ENCODE results near the gene ARVCF. TPM values are rescaled to one million over a fixed set of nuclear protein-coding genes. Genes with fewer than 3 reads are reported as not detected.
A peak's percentile ranks its signal among the peaks of the same experiment; 100 is the strongest.

The ARVCF gene
- total and polyA plus RNA-seq, 9 of the 15 experiments (the other 6 are each of a cell fraction or from before 2014, with no cell fraction given): 0.03 to 97.4 (median 15.6) TPM

DNA sequence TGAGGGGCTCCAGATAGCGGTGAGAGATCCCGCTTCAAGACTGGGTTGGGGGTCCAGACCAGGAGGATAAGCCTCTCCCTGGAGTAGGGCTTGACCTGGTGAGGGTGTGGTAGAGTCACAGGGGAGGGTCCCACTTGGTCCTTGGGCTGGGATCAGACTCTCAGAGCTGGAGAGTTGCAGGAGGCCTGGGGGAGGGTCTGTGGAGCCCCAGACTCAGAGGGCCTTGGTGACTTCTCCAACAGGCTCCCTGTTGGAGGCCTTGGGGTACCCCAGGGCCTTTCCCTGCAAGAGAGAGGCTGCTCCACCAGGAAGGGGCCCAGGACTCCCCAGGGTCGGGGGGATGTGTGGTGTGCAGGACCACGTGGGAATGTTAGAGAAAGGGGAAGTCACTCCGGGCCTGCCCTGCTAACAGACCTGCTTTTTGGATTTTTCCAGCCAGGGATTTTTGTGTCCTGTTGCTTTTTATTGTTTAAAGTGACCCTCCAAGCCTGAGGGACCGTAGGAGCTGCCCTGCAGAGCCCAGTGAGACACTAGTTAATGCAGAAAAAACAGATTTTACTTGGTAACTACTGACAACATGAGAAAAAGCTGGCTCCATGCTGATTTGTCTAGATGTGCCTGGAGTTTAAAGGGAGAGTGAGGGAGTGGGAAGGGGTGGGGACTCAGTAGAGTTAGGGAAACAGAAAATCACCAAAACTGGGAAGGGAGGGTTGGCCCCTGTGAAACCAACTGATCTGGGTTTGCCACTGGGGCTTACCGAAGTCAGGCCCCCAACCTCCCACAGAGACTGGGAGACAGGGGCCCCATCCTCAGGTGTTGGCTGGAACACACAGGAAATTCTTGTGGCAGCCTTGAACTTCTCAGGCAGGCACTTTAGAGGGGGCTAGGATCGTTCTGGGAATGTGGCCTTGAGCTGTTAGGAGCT, 74.2 kb downstream of the ARVCF start (continued):
- TF ChIP-seq CBX8 (IDR thresholded peaks at IDR 0.05; ENCODE audit: borderline replicate concordance, extremely low read depth, low read depth, low read length, poor library complexity, severe bottlenecking) (no peak), ZNF134 (CRISPR knock-in tag; conservative IDR thresholded peaks at IDR 0.05) (no peak), DACH1 (IDR thresholded peaks at IDR 0.05; ENCODE audit: partially characterized antibody) (no peak), ELF4 (CRISPR knock-in tag; IDR thresholded peaks at IDR 0.05) (peak; percentile 78; the same call in 1 of the 2 replicates)
- TF ChIP-seq, protein P1, sequence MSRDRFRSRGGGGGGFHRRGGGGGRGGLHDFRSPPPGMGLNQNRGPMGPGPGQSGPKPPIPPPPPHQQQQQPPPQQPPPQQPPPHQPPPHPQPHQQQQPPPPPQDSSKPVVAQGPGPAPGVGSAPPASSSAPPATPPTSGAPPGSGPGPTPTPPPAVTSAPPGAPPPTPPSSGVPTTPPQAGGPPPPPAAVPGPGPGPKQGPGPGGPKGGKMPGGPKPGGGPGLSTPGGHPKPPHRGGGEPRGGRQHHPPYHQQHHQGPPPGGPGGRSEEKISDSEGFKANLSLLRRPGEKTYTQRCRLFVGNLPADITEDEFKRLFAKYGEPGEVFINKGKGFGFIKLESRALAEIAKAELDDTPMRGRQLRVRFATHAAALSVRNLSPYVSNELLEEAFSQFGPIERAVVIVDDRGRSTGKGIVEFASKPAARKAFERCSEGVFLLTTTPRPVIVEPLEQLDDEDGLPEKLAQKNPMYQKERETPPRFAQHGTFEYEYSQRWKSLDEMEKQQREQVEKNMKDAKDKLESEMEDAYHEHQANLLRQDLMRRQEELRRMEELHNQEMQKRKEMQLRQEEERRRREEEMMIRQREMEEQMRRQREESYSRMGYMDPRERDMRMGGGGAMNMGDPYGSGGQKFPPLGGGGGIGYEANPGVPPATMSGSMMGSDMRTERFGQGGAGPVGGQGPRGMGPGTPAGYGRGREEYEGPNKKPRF (IDR thresholded peaks at IDR 0.05; ENCODE audit: low read depth, low read length): no peak
- TF ChIP-seq, protein P2, sequence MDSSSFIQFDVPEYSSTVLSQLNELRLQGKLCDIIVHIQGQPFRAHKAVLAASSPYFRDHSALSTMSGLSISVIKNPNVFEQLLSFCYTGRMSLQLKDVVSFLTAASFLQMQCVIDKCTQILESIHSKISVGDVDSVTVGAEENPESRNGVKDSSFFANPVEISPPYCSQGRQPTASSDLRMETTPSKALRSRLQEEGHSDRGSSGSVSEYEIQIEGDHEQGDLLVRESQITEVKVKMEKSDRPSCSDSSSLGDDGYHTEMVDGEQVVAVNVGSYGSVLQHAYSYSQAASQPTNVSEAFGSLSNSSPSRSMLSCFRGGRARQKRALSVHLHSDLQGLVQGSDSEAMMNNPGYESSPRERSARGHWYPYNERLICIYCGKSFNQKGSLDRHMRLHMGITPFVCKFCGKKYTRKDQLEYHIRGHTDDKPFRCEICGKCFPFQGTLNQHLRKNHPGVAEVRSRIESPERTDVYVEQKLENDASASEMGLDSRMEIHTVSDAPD (CRISPR knock-in tag; IDR thresholded peaks at IDR 0.05): no peak

Measured in K562 (cell line).